Left ventricle myocardium inferior (tissue), 1 donor: Measurements from ENCODE around the gene MAJIN. TPM values are rescaled to one million over a fixed set of nuclear protein-coding genes. Genes with fewer than 3 reads are reported as not detected.

ENCODE experiments used
- DNase-seq: peaks from one replicate; pipeline ENCODE4 v3.0.0-alpha.2; 2020
- H3K27ac ChIP-seq: fragments of 200-600 bp; replicated peaks from 2 replicates; pipeline ENCODE4 v1.8.0; 2021
- H3K27me3 ChIP-seq: fragments of 200-600 bp; 2 replicates; pipeline ENCODE4 v1.8.0; 2021; ENCODE audit warnings: low read depth
- H3K36me3 ChIP-seq: fragments of 200-600 bp; 2 replicates; pipeline ENCODE4 v1.8.0; 2021
- H3K4me1 ChIP-seq: fragments of 200-600 bp; 2 replicates; pipeline ENCODE4 v1.8.0; 2021
- H3K4me3 ChIP-seq: fragments of 200-600 bp; 2 replicates; pipeline ENCODE4 v1.8.0; 2021; ENCODE audit warnings: mild to moderate bottlenecking, moderate library complexity
- H3K9me3 ChIP-seq: fragments of 200-600 bp; replicated peaks from 2 replicates; pipeline ENCODE4 v1.8.0; 2021
- CTCF ChIP-seq: fragments of 200-600 bp; IDR thresholded peaks from 2 replicates; pipeline ENCODE4 v1.8.0; 2021; ENCODE audit warnings: antibody characterized with exemption, mild to moderate bottlenecking, borderline replicate concordance
- intact Hi-C: fragments of 100-400 bp; cut with micrococcal nuclease; formaldehyde crosslinking; loops from one replicate; pipeline ENCODE4 v1.11.0; 2022
- total RNA-seq: library from RNA; stranded (reverse); fragmentation: NEBNext Ultra II Directional; extraction: Animal tissue kit (Norgen Biotek cat#: 25700); gene quantifications from one replicate; pipeline ENCODE4 v1.2.1, GENCODE V29; 2021
- donor health status: DM: no; HTN: yes; CAD: no; lungs with severe emphysema.

The MAJIN gene
- total RNA-seq, 1 donor from 2014 or later = not detected

GRCh38 chr11:64970731-64971151 lies 1.2 kb downstream of the MAJIN start:
- Histone ChIP-seq H3K27me3 (peaks cover 4% of the 10 kb centered on the region), H3K27ac (no peak overlapping the region), H3K36me3 (no peaks in the 10 kb centered on the region), H3K9me3 (no peaks in the 10 kb centered on the region), H3K4me1 (peaks cover 15% of the 10 kb centered on the region), H3K4me3 (no peak overlapping the region)
- intact Hi-C loops = no loop called here
- no peak for TF ChIP-seq CTCF
- DNase-seq = no peak

GRCh38 chr11:64969209-64969608 lies 2.7 kb downstream of the MAJIN start:
- peaks cover 15% of the 10 kb centered on the region for H3K4me1 ChIP-seq
- no peak overlapping the region for H3K4me3 ChIP-seq
- no peaks in the 10 kb centered on the region for H3K27me3 ChIP-seq
- H3K27ac ChIP-seq = no peak overlapping the region
- no peak for TF ChIP-seq CTCF
- H3K36me3 ChIP-seq = no peaks in the 10 kb centered on the region
- no peak for DNase-seq
- intact Hi-C loops = no loop called here
- H3K9me3 ChIP-seq = no peaks in the 10 kb centered on the region

GRCh38 chr11:64967375-64967774 lies 4.5 kb downstream of the MAJIN start:
- Histone ChIP-seq H3K9me3 (no peaks in the 10 kb centered on the region), H3K4me1 (peaks cover 11% of the 10 kb centered on the region), H3K27me3 (no peaks in the 10 kb centered on the region), H3K4me3 (no peak overlapping the region), H3K27ac (no peak overlapping the region), H3K36me3 (no peaks in the 10 kb centered on the region)
- intact Hi-C loops = no loop called here
- TF ChIP-seq CTCF = no peak
- no peak for DNase-seq

- Histone ChIP-seq H3K4me3 (no peak overlapping the region), H3K27me3 (peaks cover 8% of the 10 kb centered on the region), H3K4me1 (no peaks in the 10 kb centered on the region), H3K27ac (no peak overlapping the region), H3K9me3 (no peaks in the 10 kb centered on the region), H3K36me3 (no peaks in the 10 kb centered on the region)
- TF ChIP-seq CTCF = no peak
- no peak for DNase-seq
- intact Hi-C loops = no loop called here
Measured at GRCh38 chr11:64963072-64963631, 8.8 kb downstream of the MAJIN start.

- H3K36me3 ChIP-seq = no peaks in the 10 kb centered on the region
- DNase-seq = no peak
- H3K4me3 ChIP-seq = no peak overlapping the region
- TF ChIP-seq CTCF = no peak
- intact Hi-C loops = no loop called here
- H3K4me1 ChIP-seq = no peaks in the 10 kb centered on the region
- no peak overlapping the region for H3K27ac ChIP-seq
- H3K27me3 ChIP-seq = peaks cover 29% of the 10 kb centered on the region
- no peaks in the 10 kb centered on the region for H3K9me3 ChIP-seq
Measured at GRCh38 chr11:64960719-64961118, 11.2 kb downstream of the MAJIN start.
